Epithelial cell of esophagus (primary cell): Measurements from ENCODE around the gene PDCD11.
A peak's percentile ranks its signal among the peaks of the same experiment; 100 is the strongest.

Experiments used
- DNase-seq: peaks from one replicate; pipeline ENCODE4 v3.0.0; 2010; ENCODE audit warnings: low read depth
- H3K4me3 ChIP-seq: 2 replicates; pipeline ENCODE4 v1.5.1; 2011; ENCODE audit warnings: mild to moderate bottlenecking, low read length, control low read depth
- CTCF ChIP-seq: IDR thresholded peaks from 2 replicates; pipeline ENCODE4 v1.5.1; 2011; ENCODE audit warnings: low read depth, mild to moderate bottlenecking, low read length, control low read depth, inconsistent platforms; ENCODE audit not compliant: insufficient read depth; ENCODE audit errors: missing control alignments

Gene PDCD11

GRCh38 chr10:103445366-103445765, 48.9 kb downstream of the PDCD11 start:
- TF ChIP-seq CTCF, result no peak
- no peak for DNase-seq

GRCh38 chr10:103445767-103446567, 49.5 kb downstream of the PDCD11 start:
- no peak for TF ChIP-seq CTCF
- no peak overlapping the region for H3K4me3 ChIP-seq
- DNase-seq, result no peak

More at GRCh38 chr10:103445366-103445765, 48.9 kb downstream of the PDCD11 start:
- no peak overlapping the region for H3K4me3 ChIP-seq

- no peak for DNase-seq
- H3K4me3 ChIP-seq, result no peak overlapping the region
- no peak for TF ChIP-seq CTCF
Observed at GRCh38 chr10:103447187-103447586, 50.8 kb downstream of the PDCD11 start.

GRCh38 chr10:103448746-103449145, 52.3 kb downstream of the PDCD11 start:
- DNase-seq, result peak; percentile 75
- no peak overlapping the region for H3K4me3 ChIP-seq
- TF ChIP-seq CTCF, result no peak

- H3K4me3 ChIP-seq, result no peak overlapping the region
Observed at GRCh38 chr10:103449208-103450144, 53.0 kb downstream of the PDCD11 start.

GRCh38 chr10:103450201-103450695, 53.8 kb downstream of the PDCD11 start:
- no peak for DNase-seq
- no peak overlapping the region for H3K4me3 ChIP-seq
- TF ChIP-seq CTCF, result no peak

More at GRCh38 chr10:103449208-103450144, 53.0 kb downstream of the PDCD11 start:
- no peak for DNase-seq
- no peak for TF ChIP-seq CTCF
